Keratinocyte (primary cell): ENCODE measurements around the gene JMJD7. TPM values are rescaled to one million over a fixed set of nuclear protein-coding genes. Genes with fewer than 3 reads are reported as not detected.

Experiments used
- DNase-seq: peaks from one replicate; pipeline ENCODE4 v3.0.0-alpha.2; 2011; ENCODE audit warnings: low read depth, missing footprints, low spot score
- FAIRE-seq: peaks from 2 replicates; lab custom pipeline; 2011; peaks lifted over from hg19 to GRCh38; lab: Jason Lieb, UNC
- H2AFZ ChIP-seq: 2 replicates; pipeline ENCODE4 v1.6.0; 2012; ENCODE audit warnings: low read length, control low read depth, inconsistent platforms; ENCODE audit not compliant: control insufficient read depth
- H3K27ac ChIP-seq: 2 replicates; pipeline ENCODE4 v1.5.1; 2011; ENCODE audit warnings: low read length; ENCODE audit not compliant: control insufficient read depth, insufficient read depth
- H3K27me3 ChIP-seq: 3 replicates; pipeline ENCODE4 v1.6.0; 2011; ENCODE audit warnings: low read length; ENCODE audit not compliant: control insufficient read depth, insufficient read depth; ENCODE audit errors: extremely low read depth
- H3K36me3 ChIP-seq, 2 experiments: 2 replicates in 1 of 2; 3 replicates in 1 of 2; pipeline ENCODE4 v1.5.1; 2011; ENCODE audit warnings: low read length in 2 of 2, mild to moderate bottlenecking in 1 of 2; ENCODE audit not compliant: control insufficient read depth in 2 of 2, insufficient read depth in 2 of 2; ENCODE audit errors: extremely low read depth in 1 of 2
- H3K4me1 ChIP-seq: 3 replicates; pipeline ENCODE4 v1.5.1; 2011; ENCODE audit warnings: low read length; ENCODE audit not compliant: control insufficient read depth, insufficient read depth; ENCODE audit errors: extremely low read depth
- H3K4me2 ChIP-seq: 3 replicates; pipeline ENCODE4 v1.6.0; 2011; ENCODE audit warnings: low read depth, low read length; ENCODE audit not compliant: control insufficient read depth, insufficient read depth; ENCODE audit errors: extremely low read depth
- H3K4me3 ChIP-seq, 3 experiments: fragments of 200-600 bp in 1 of 3; sonication (generic) in 1 of 3; 2 replicates in 2 of 3; 3 replicates in 1 of 3; pipeline ENCODE4 v1.5.1; 2011 to 2016; ENCODE audit warnings: low read length in 3 of 3, mild to moderate bottlenecking in 3 of 3, control low read depth in 2 of 3, inconsistent platforms in 1 of 3, low read depth in 1 of 3, mixed read lengths in 1 of 3, mixed run types in 1 of 3, moderate library complexity in 1 of 3; ENCODE audit not compliant: control insufficient read depth in 2 of 3, insufficient read depth in 2 of 3; ENCODE audit errors: extremely low read depth in 1 of 3
- H3K79me2 ChIP-seq: 2 replicates; pipeline ENCODE4 v1.6.0; 2012; ENCODE audit warnings: low read length; ENCODE audit not compliant: control insufficient read depth, insufficient read depth
- H3K9ac ChIP-seq: 3 replicates; pipeline ENCODE4 v1.6.0; 2011; ENCODE audit warnings: low read length; ENCODE audit not compliant: control insufficient read depth, insufficient read depth; ENCODE audit errors: extremely low read depth
- H3K9me1 ChIP-seq: 3 replicates; pipeline ENCODE4 v1.6.0; 2011; ENCODE audit warnings: low read length; ENCODE audit not compliant: control insufficient read depth, insufficient read depth; ENCODE audit errors: extremely low read depth
- H3K9me3 ChIP-seq: 2 replicates; pipeline ENCODE4 v1.5.1; 2012; ENCODE audit warnings: low read depth, low read length; ENCODE audit not compliant: control insufficient read depth
- H4K20me1 ChIP-seq: 3 replicates; pipeline ENCODE4 v1.6.0; 2011; ENCODE audit warnings: low read length; ENCODE audit not compliant: control insufficient read depth, insufficient read depth; ENCODE audit errors: extremely low read depth
- EZH2 ChIP-seq: IDR thresholded peaks from one replicate; pipeline ENCODE4 v1.6.1; 2012; ENCODE audit warnings: inconsistent platforms, mild to moderate bottlenecking, low read length, moderate library complexity
- dilution Hi-C: fragments of 300-500 bp; cut with MboI; formaldehyde crosslinking; loops from one replicate; pipeline ENCODE4 v1.7.0; 2020; ENCODE audit warnings: low sequenced_read_pairs; ENCODE audit not compliant: extremely low pct_ligation_motif_present
- polyA plus RNA-seq, 5 experiments: library from polyadenylated mRNA; depleted of rRNA in 3 of 5; stranded (reverse) in 3 of 5; stranded (forward) in 1 of 5; unstranded in 1 of 5; fragments of >200 nt; gene quantifications; 1 replicate in 1 of 5; 2 replicates in 3 of 5; 3 replicates in 1 of 5; pipeline versions ENCODE4 v1.2.1 to v1.2.3, GENCODE V29; 2011 to 2012; ENCODE audit warnings: missing spikeins in 2 of 5, low read depth in 1 of 5, low replicate concordance in 1 of 5
- TF ChIP-seq, protein P1 (sequence below), 3 experiments: IDR thresholded peaks in 1 of 3; conservative IDR thresholded peaks in 1 of 3; optimal IDR thresholded peaks in 1 of 3; 2 replicates in 2 of 3; 3 replicates in 1 of 3; pipeline versions ENCODE3 to v1.5.1; 2011; ENCODE audit warnings: low read length in 3 of 3, mild to moderate bottlenecking in 3 of 3, moderate library complexity in 2 of 3, control low read depth in 1 of 3, inconsistent platforms in 1 of 3; ENCODE audit not compliant: insufficient read depth in 2 of 3; ENCODE audit errors: extremely low read depth in 1 of 3

Gene JMJD7
- polyA plus RNA-seq, 1 donor (not counting 4 experiments of a cell fraction or from before 2014, with no cell fraction given), result 8.2 TPM

DNA sequence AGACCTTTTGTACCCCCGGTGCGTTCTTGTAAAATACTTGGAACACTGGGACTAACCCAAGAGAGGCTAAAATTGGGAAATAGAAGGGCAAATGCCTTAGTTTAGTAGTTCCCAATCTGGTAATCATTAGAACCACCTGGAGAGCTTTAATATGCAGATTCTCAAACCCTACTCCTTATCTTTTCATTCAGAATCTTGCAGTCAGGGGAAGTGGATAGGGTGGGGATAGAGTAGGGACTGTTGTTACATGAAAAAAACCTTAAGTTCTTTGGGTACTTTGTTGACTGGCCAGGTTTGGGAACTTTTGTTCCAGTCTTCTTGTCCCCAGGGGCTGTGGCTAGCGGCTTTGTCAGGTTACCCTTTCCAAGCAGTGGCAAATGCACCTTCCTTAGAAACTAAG, 37.7 kb upstream of the JMJD7 start:
- Histone ChIP-seq H3K4me2 (peak overlapping the region; percentile 40), H3K27me3 (no peaks in the 10 kb centered on the region), H3K9me1 (no peaks in the 10 kb centered on the region), H3K4me3 (no peak overlapping the region), H4K20me1 (no peaks in the 10 kb centered on the region), H2AFZ (no peak overlapping the region), H3K36me3 (peaks cover 8 to 10% of the 10 kb centered on the region in 2 experiments), H3K27ac (peak overlapping the region; percentile 59), H3K9ac (peak overlapping the region; percentile 23), H3K9me3 (no peaks in the 10 kb centered on the region), H3K4me1 (peaks cover 71% of the 10 kb centered on the region), H3K79me2 (peaks cover 86% of the 10 kb centered on the region)
- DNase-seq (no peak), FAIRE-seq (no peak)
- TF ChIP-seq, protein P1, sequence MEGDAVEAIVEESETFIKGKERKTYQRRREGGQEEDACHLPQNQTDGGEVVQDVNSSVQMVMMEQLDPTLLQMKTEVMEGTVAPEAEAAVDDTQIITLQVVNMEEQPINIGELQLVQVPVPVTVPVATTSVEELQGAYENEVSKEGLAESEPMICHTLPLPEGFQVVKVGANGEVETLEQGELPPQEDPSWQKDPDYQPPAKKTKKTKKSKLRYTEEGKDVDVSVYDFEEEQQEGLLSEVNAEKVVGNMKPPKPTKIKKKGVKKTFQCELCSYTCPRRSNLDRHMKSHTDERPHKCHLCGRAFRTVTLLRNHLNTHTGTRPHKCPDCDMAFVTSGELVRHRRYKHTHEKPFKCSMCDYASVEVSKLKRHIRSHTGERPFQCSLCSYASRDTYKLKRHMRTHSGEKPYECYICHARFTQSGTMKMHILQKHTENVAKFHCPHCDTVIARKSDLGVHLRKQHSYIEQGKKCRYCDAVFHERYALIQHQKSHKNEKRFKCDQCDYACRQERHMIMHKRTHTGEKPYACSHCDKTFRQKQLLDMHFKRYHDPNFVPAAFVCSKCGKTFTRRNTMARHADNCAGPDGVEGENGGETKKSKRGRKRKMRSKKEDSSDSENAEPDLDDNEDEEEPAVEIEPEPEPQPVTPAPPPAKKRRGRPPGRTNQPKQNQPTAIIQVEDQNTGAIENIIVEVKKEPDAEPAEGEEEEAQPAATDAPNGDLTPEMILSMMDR (optimal IDR thresholded peaks at IDR 0.05 in 1 of 3, IDR thresholded peaks at IDR 0.05 in 1 of 3, conservative IDR thresholded peaks at IDR 0.05 in 1 of 3; ENCODE audit: extremely low read depth in 1 of 3, insufficient read depth in 2 of 3, low read length in 3 of 3), result no peak
- dilution Hi-C loops, result no loop called here

DNA sequence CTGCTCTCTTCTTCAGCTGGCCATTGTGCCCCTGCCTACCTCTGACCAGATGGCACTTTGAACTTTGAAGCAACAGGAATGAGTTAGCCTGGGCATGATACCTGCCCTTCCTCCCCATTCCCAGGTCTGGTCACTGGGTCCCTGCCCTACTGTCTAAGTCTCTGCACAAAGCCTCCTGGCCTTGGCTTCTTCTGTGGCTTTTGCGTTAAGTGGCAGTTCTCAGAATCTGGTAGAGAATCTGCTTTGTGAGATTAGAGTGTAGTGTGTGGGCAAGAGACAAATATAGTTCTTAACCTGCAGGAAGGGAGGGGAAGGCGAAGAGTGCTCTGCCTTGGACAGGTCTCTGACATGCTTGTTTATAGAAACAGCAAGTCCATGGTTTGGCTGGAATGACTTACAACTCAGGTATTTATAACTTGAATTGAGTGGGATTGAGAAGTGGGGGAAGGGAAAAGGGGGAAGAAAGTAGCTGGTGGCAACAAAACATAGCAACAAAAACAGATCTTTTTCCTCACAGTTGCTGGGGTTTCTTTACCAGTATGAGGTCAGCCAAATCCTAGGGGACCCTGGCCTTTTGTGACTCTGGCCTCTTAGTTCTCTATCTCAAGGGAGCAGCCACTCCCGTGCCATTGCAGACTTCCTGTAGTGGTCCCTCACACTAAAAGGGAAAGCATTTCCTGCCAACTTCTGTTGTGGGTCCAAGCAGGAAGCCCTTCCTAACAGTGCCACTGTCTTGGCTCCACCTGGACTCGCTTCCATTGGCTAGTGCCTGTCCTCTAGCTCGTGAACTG, 36.9 kb upstream of the JMJD7 start:
- FAIRE-seq, result peak; percentile 75
- no peak for DNase-seq
- H2AFZ ChIP-seq, result no peak overlapping the region

More for the DNA sequence above, 36.9 kb upstream of the JMJD7 start:
- Histone ChIP-seq H3K4me3 (peak overlapping the region in 1 of 3 experiments; percentile 2), H3K9me1 (no peaks in the 10 kb centered on the region), H3K9ac (peak overlapping the region; percentile 24), H3K4me1 (peaks cover 76% of the 10 kb centered on the region), H4K20me1 (no peaks in the 10 kb centered on the region), H3K36me3 (peaks cover 8 to 10% of the 10 kb centered on the region in 2 experiments), H3K9me3 (no peaks in the 10 kb centered on the region), H3K79me2 (peaks cover 83% of the 10 kb centered on the region), H3K4me2 (peak overlapping the region; percentile 40), H3K27ac (peak overlapping the region; percentile 59), H3K27me3 (no peaks in the 10 kb centered on the region)
- TF ChIP-seq EZH2, result no peak
- TF ChIP-seq, protein P1 (optimal IDR thresholded peaks at IDR 0.05 in 1 of 3, IDR thresholded peaks at IDR 0.05 in 1 of 3, conservative IDR thresholded peaks at IDR 0.05 in 1 of 3; ENCODE audit: extremely low read depth in 1 of 3, insufficient read depth in 2 of 3, low read length in 3 of 3), result no peak
- dilution Hi-C loops, result no loop called here
